Activated T-cell treated with anti-CD3 and anti-CD28 coated beads, Interleukin-2, amount 50 U/mL, for 4 hours (primary cell): Measurements from ENCODE around the gene ZFHX3. TPM values are rescaled to one million over a fixed set of nuclear protein-coding genes. Genes with fewer than 3 reads are reported as not detected.

Experiments used
- ATAC-seq, 2 donors: fragments of 200-7000 bp; cut with Tn5 transposase; one replicate each; pipeline ENCODE4 v1.10.0; 2021
- DNase-seq: peaks from one replicate; pipeline ENCODE4 v3.0.0-alpha.2; 2020
- H3K27me3 Mint-ChIP-seq: one replicate; pipeline ENCODE4 v1.8.0; 2021; ENCODE audit warnings: low read depth, mixed read lengths
- H3K36me3 Mint-ChIP-seq: one replicate; pipeline ENCODE4 v1.8.0; 2022; ENCODE audit warnings: mixed read lengths; ENCODE audit not compliant: insufficient read depth
- H3K4me1 Mint-ChIP-seq: one replicate; pipeline ENCODE4 v1.8.0; 2021; ENCODE audit warnings: low read depth, mixed read lengths
- H3K4me3 Mint-ChIP-seq: one replicate; pipeline ENCODE4 v1.8.0; 2021; ENCODE audit warnings: mild to moderate bottlenecking, moderate library complexity, mixed read lengths
- H3K9me3 Mint-ChIP-seq: one replicate; pipeline ENCODE4 v1.8.0; 2021; ENCODE audit warnings: mixed read lengths
- total RNA-seq, 3 donors: library from RNA; stranded (reverse); gene quantifications; one replicate each; pipeline ENCODE4 v1.2.1, GENCODE V29; 2021

Gene ZFHX3
- total RNA-seq, 3 donors from 2014 or later: 0.29 to 2.5 (median 0.86) TPM

GRCh38 chr16:72884573-72884972, 163.4 kb downstream of the ZFHX3 start:
- no peaks in the 10 kb centered on the region for H3K9me3 Mint-ChIP-seq
- H3K27me3 Mint-ChIP-seq: no peaks in the 10 kb centered on the region
- H3K36me3 Mint-ChIP-seq: peaks cover 2% of the 10 kb centered on the region
- DNase-seq (no peak), ATAC-seq (no peak)
- H3K4me1 Mint-ChIP-seq: peaks cover 1% of the 10 kb centered on the region
- no peak overlapping the region for H3K4me3 Mint-ChIP-seq

GRCh38 chr16:72884037-72884436, 163.9 kb downstream of the ZFHX3 start:
- peaks cover 2% of the 10 kb centered on the region for H3K36me3 Mint-ChIP-seq
- peaks cover 1% of the 10 kb centered on the region for H3K4me1 Mint-ChIP-seq
- H3K9me3 Mint-ChIP-seq: no peaks in the 10 kb centered on the region
- H3K4me3 Mint-ChIP-seq: no peak overlapping the region
- DNase-seq: no peak
- no peak for ATAC-seq
- H3K27me3 Mint-ChIP-seq: no peaks in the 10 kb centered on the region

GRCh38 chr16:72879846-72880245, 168.1 kb downstream of the ZFHX3 start:
- Mint-ChIP-seq H3K36me3 (no peaks in the 10 kb centered on the region), H3K4me3 (no peak overlapping the region), H3K9me3 (no peaks in the 10 kb centered on the region), H3K4me1 (peaks cover 12% of the 10 kb centered on the region), H3K27me3 (peaks cover 5% of the 10 kb centered on the region)
- no peak for DNase-seq
- no peak for ATAC-seq

- ATAC-seq (peak in 1 of 2 donors; percentile 10), DNase-seq (no peak)
- Mint-ChIP-seq H3K9me3 (no peaks in the 10 kb centered on the region), H3K27me3 (peaks cover 5% of the 10 kb centered on the region), H3K4me3 (no peak overlapping the region), H3K36me3 (no peaks in the 10 kb centered on the region), H3K4me1 (peaks cover 11% of the 10 kb centered on the region)
Observed at GRCh38 chr16:72878301-72879269, 169.3 kb downstream of the ZFHX3 start.

- H3K9me3 Mint-ChIP-seq: no peaks in the 10 kb centered on the region
- H3K27me3 Mint-ChIP-seq: peaks cover 5% of the 10 kb centered on the region
- ATAC-seq: no peak
- H3K4me1 Mint-ChIP-seq: peaks cover 11% of the 10 kb centered on the region
- no peak for DNase-seq
- H3K4me3 Mint-ChIP-seq: no peak overlapping the region
- H3K36me3 Mint-ChIP-seq: no peaks in the 10 kb centered on the region
Observed at GRCh38 chr16:72877374-72878028, 170.4 kb downstream of the ZFHX3 start.

- no peak for DNase-seq
- Mint-ChIP-seq H3K4me3 (no peak overlapping the region), H3K36me3 (no peaks in the 10 kb centered on the region), H3K9me3 (no peaks in the 10 kb centered on the region), H3K4me1 (peaks cover 11% of the 10 kb centered on the region), H3K27me3 (peaks cover 5% of the 10 kb centered on the region)
- ATAC-seq: no peak
Observed at GRCh38 chr16:72876981-72877373, 171.0 kb downstream of the ZFHX3 start.

- Mint-ChIP-seq H3K36me3 (no peaks in the 10 kb centered on the region), H3K4me3 (no peak overlapping the region), H3K27me3 (peaks cover 5% of the 10 kb centered on the region), H3K4me1 (peaks cover 11% of the 10 kb centered on the region), H3K9me3 (no peaks in the 10 kb centered on the region)
- DNase-seq (no peak), ATAC-seq (no peak)
Observed at GRCh38 chr16:72876221-72876620, 171.7 kb downstream of the ZFHX3 start.

- Mint-ChIP-seq H3K4me3 (no peak overlapping the region), H3K27me3 (peaks cover 5% of the 10 kb centered on the region), H3K36me3 (no peaks in the 10 kb centered on the region), H3K4me1 (peaks cover 11% of the 10 kb centered on the region), H3K9me3 (no peaks in the 10 kb centered on the region)
- DNase-seq: no peak
- no peak for ATAC-seq
Observed at GRCh38 chr16:72875291-72876031, 172.5 kb downstream of the ZFHX3 start.

- Mint-ChIP-seq H3K27me3 (peaks cover 5% of the 10 kb centered on the region), H3K9me3 (no peaks in the 10 kb centered on the region), H3K4me1 (peaks cover 11% of the 10 kb centered on the region), H3K4me3 (no peak overlapping the region), H3K36me3 (no peaks in the 10 kb centered on the region)
- DNase-seq (no peak), ATAC-seq (no peak)
Observed at GRCh38 chr16:72873853-72874252, 174.1 kb downstream of the ZFHX3 start.

GRCh38 chr16:72873044-72873443, 174.9 kb downstream of the ZFHX3 start:
- Mint-ChIP-seq H3K27me3 (peaks cover 4% of the 10 kb centered on the region), H3K36me3 (no peaks in the 10 kb centered on the region), H3K9me3 (no peaks in the 10 kb centered on the region), H3K4me1 (peaks cover 11% of the 10 kb centered on the region), H3K4me3 (no peak overlapping the region)
- DNase-seq (no peak), ATAC-seq (no peak)

GRCh38 chr16:72865835-72866234, 182.1 kb downstream of the ZFHX3 start:
- Mint-ChIP-seq H3K27me3 (no peaks in the 10 kb centered on the region), H3K36me3 (no peaks in the 10 kb centered on the region), H3K4me3 (no peak overlapping the region), H3K4me1 (no peaks in the 10 kb centered on the region), H3K9me3 (no peaks in the 10 kb centered on the region)
- DNase-seq: no peak
- no peak for ATAC-seq

- no peaks in the 10 kb centered on the region for H3K36me3 Mint-ChIP-seq
- H3K4me1 Mint-ChIP-seq: no peaks in the 10 kb centered on the region
- no peaks in the 10 kb centered on the region for H3K9me3 Mint-ChIP-seq
- no peak for DNase-seq
- H3K27me3 Mint-ChIP-seq: no peaks in the 10 kb centered on the region
- no peak for ATAC-seq
- no peak overlapping the region for H3K4me3 Mint-ChIP-seq
Observed at GRCh38 chr16:72865258-72865657, 182.7 kb downstream of the ZFHX3 start.

GRCh38 chr16:72864130-72864833, 183.6 kb downstream of the ZFHX3 start:
- no peaks in the 10 kb centered on the region for H3K9me3 Mint-ChIP-seq
- ATAC-seq (no peak), DNase-seq (no peak)
- H3K4me1 Mint-ChIP-seq: no peaks in the 10 kb centered on the region
- no peaks in the 10 kb centered on the region for H3K27me3 Mint-ChIP-seq
- no peaks in the 10 kb centered on the region for H3K36me3 Mint-ChIP-seq
- no peak overlapping the region for H3K4me3 Mint-ChIP-seq

GRCh38 chr16:72862090-72862489, 185.8 kb downstream of the ZFHX3 start:
- ATAC-seq (no peak), DNase-seq (no peak)
- H3K36me3 Mint-ChIP-seq: no peaks in the 10 kb centered on the region
- no peaks in the 10 kb centered on the region for H3K4me1 Mint-ChIP-seq
- no peak overlapping the region for H3K4me3 Mint-ChIP-seq
- H3K27me3 Mint-ChIP-seq: no peaks in the 10 kb centered on the region
- H3K9me3 Mint-ChIP-seq: no peaks in the 10 kb centered on the region
